Cerebellar nuclear complex (tissue), 1 donor: ENCODE data around the gene CTNND2.
"Not testable (repeated sequence)": the region's sequence is repeated elsewhere in the genome, so short reads cannot be mapped to it uniquely, and the experiment has no call there.

Source experiments
- DNase-seq, 2 experiments: peaks; one replicate each; lab custom pipeline; 2025; lab: John Stamatoyannopoulos, UW

The CTNND2 gene

GRCh38 chr5:11104210-11104609 lies 800.0 kb downstream of the CTNND2 start:
- DNase-seq = no peak

- no peak for DNase-seq
These were observed 820.1 kb downstream of the CTNND2 start for GRCh38 chr5:11084111-11084510.

GRCh38 chr5:11082404-11082945 lies 821.8 kb downstream of the CTNND2 start:
- DNase-seq = no peak

- no peak for DNase-seq
These were observed 827.2 kb downstream of the CTNND2 start for GRCh38 chr5:11076945-11077613.

GRCh38 chr5:11075035-11075805 lies 829.0 kb downstream of the CTNND2 start:
- peak; percentile 78 to 96 for DNase-seq

- DNase-seq = no peak
These were observed 831.7 kb downstream of the CTNND2 start for GRCh38 chr5:11072568-11072967.

DNA sequence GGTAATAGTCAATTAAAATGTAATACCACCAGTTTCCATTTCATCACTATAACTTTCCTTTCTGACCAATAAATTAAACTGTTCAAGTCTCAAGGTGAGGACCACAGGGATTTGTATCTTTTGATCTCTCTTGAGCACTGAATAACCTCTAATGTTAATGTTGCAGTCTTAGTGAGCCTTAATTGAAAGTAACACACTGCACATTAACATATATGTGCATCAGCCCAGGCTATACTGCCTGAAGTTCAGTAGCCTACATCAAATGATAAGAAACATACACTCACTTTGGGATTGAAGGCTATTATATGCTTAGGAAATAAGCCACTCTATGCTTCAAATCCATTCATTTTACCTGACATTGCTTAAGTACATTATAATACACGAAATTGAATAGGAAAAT lies 832.2 kb downstream of the CTNND2 start:
- DNase-seq = no peak

- no peak for DNase-seq
These were observed 835.2 kb downstream of the CTNND2 start for GRCh38 chr5:11069041-11069440.

- not testable (repeated sequence) for DNase-seq
These were observed 838.5 kb downstream of the CTNND2 start for GRCh38 chr5:11065723-11066122.

DNA sequence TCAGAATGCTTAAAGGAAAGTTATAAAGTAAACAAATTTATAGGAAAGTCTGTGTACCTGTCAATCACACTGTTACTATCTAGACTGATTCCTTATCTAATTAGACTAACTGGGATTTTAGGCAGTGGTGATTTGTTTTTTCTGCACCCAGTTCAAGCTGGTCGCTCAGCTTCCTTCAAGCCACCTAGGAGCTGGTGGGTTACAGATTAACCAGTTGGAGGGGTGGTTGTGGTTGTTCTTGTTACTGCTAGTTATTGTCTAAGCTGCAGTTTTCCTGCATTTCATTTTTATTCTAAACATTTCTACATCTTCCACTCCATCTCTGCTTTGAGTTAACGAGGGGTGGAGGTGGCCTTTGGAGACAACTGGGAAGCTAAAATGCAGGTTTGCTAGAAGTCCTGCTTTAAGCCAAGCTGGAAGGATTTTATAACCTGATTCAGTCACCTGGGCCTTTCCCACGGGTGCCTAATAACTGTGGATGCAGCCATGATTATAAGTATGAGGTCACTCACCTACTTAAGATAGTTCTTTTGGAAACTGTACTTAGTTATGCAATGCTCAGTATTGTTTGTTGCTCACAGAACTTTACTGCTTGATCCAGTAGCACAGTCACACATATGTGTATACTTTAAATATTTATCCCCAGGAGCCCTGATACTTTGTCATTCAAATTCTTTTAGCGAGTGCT lies 839.3 kb downstream of the CTNND2 start:
- no peak for DNase-seq

DNA sequence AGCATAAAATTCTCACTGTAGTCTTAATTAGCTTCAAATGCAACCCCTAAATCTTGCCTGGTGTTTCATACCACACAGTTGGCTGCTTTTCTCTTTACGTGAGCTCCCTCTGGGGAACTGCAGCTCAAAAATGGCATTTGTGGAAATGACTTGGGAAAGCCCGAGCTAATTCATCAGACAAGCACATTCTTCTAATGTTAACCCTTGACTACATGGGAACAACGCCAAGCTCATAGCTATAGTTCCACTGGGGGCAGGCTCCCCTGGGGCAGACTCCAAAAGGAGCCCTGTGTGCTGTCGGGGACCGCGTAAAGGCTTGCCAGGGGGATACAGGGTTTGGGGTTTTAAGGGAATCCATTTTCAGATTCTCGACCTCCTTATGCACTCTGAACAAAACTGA lies 841.8 kb downstream of the CTNND2 start:
- no peak for DNase-seq

DNA sequence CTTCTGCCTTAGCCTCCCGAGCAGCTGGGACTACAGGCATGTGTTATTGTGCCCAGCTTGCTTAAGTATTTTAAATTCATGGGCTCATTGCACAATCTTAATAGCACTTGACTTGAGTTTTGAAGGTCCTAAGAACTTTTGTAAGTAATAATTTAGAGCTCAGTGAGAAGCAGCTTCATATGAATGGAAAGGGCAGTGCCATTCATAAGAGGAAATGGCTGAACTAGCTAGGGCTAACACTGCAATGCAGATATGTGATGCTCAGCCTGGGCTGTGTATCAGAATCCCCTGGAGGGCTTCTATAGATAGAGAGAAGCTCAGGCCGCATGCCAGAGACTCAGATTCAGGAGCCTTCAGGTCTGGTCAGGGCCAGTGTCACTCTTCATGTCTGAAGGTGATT lies 847.7 kb downstream of the CTNND2 start:
- DNase-seq = no peak

DNA sequence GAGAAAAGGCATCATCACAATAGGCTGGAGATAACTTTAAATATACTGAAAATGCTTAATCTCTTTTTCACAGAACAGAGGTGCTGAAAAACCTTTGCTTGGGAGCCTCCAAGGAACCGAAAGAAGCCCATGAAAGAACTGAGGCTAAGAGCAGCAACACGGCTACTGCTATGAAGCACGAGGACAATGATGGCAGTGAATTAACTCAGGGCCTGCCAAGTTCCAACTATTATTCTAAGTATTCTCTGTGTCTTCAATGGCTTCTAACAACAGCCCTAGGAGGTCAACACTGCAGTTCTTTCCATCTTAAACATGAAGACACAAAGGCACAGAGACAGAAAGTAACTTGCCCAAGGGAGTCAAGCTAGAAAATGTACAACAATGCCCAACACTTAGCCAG lies 850.2 kb downstream of the CTNND2 start:
- DNase-seq = no peak

- DNase-seq = no peak
These were observed 851.4 kb downstream of the CTNND2 start for GRCh38 chr5:11052871-11053270.

DNA sequence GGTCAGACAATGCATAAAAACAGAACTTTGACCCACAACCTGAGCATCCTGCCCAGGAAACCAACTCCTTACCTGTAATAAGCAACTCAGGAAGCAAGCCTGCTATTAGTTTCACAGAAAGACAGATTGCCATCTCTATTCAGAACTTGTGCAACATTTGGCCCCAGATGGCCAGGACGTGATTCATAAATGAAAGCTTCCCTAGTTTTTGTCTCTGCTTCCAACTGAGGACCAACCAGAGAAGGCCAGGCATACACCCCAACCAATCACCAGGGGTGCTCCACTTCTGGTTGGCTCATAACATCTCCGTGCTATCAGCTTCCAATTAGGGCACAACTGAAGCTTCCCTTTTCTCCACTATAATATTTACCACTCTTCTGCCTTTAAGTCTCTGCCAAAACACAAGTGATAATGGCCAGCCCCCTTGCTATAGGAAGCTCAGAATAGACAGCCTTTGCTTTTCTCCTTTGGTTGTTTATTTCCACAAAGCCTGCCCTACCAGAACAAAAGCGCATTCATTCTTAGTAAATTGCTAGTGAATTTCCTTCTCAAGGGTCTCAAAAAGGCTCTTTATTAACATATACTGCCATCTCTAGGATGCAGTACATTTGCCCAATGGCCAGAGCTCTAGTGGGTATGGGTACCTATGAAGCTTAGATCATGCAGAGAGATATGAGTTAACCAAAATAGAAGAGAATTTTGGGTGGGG lies 853.5 kb downstream of the CTNND2 start:
- no peak for DNase-seq

GRCh38 chr5:11048760-11049159 lies 855.5 kb downstream of the CTNND2 start:
- no peak for DNase-seq

DNA sequence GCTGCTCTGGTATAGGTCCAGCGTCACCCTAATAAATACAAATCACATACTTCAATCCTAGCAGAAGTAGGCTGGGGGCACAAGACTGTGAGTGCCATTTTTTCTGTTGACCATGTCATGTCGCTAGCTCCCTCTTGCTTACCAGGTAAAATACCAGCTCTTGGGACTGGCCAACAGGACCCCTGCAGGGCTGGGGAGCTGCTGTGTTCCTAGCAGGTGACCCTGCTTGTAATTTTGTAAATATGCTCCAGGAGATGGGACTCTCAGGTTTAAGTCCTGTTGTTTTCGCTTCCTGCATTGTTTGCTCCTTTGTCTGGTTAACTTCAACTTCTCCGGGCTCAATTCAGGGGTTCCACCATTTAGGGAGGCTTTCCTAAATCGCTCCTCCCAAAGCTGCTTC lies 856.6 kb downstream of the CTNND2 start:
- DNase-seq = no peak

DNA sequence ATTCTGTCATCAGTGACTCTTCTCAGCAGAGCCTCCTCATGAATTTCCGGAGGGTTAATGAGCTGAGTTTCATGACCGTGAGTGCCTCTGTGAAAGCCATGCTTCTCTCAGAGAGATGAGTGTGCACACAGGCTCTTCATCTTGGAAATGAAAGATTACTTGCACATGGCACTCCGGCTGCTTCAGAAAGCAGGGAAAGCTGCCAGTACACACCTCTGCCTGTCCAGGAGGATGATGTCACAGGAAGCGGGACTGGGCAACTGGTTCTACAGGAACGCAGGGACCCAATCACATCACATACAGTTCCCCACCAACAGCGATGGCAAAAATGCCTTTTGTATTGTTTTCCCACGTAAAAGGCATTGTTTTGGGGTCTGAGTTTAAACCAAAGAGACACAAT lies 857.2 kb downstream of the CTNND2 start:
- no peak for DNase-seq

- DNase-seq = no peak
These were observed 858.1 kb downstream of the CTNND2 start for GRCh38 chr5:11046160-11046559.

- no peak for DNase-seq
These were observed 858.8 kb downstream of the CTNND2 start for GRCh38 chr5:11045411-11045810.

GRCh38 chr5:11044581-11044980 lies 859.7 kb downstream of the CTNND2 start:
- DNase-seq = no peak

- no peak for DNase-seq
These were observed 860.4 kb downstream of the CTNND2 start for GRCh38 chr5:11043881-11044280.
